ENCODE results near the gene PCCA.

DNA sequence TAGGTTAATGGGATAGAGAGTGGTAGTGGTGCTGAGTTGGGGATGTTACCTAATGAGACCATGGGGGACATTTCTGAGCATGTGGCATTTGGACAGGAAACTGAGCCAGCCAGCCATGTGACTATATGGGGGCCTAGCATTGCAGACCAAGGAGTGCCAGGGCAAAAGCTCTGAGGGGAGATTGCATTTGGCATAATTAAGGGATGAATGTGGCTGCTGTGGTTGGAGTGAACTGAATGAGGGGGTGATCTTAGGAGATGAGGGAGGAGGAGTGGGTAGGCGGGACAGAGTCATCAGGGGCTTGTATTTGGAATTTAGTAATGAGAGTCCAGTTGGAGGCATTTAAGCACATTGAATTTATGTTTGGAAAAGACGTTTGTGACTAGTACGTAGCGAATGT lies 6.6 kb downstream of the PCCA start:
- TF ChIP-seq TEAD4 (CRISPR knock-in tag; IDR thresholded peaks at IDR 0.05) (no peak), E2F1 (CRISPR knock-in tag; IDR thresholded peaks at IDR 0.05) (no peak)
- TF ChIP-seq, protein P1, sequence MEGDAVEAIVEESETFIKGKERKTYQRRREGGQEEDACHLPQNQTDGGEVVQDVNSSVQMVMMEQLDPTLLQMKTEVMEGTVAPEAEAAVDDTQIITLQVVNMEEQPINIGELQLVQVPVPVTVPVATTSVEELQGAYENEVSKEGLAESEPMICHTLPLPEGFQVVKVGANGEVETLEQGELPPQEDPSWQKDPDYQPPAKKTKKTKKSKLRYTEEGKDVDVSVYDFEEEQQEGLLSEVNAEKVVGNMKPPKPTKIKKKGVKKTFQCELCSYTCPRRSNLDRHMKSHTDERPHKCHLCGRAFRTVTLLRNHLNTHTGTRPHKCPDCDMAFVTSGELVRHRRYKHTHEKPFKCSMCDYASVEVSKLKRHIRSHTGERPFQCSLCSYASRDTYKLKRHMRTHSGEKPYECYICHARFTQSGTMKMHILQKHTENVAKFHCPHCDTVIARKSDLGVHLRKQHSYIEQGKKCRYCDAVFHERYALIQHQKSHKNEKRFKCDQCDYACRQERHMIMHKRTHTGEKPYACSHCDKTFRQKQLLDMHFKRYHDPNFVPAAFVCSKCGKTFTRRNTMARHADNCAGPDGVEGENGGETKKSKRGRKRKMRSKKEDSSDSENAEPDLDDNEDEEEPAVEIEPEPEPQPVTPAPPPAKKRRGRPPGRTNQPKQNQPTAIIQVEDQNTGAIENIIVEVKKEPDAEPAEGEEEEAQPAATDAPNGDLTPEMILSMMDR (IDR thresholded peaks at IDR 0.05) = no peak
- TF ChIP-seq, protein P2, sequence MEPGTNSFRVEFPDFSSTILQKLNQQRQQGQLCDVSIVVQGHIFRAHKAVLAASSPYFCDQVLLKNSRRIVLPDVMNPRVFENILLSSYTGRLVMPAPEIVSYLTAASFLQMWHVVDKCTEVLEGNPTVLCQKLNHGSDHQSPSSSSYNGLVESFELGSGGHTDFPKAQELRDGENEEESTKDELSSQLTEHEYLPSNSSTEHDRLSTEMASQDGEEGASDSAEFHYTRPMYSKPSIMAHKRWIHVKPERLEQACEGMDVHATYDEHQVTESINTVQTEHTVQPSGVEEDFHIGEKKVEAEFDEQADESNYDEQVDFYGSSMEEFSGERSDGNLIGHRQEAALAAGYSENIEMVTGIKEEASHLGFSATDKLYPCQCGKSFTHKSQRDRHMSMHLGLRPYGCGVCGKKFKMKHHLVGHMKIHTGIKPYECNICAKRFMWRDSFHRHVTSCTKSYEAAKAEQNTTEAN (CRISPR knock-in tag; IDR thresholded peaks at IDR 0.05) = no peak
